Islet precursor cell (in vitro differentiated cells): ENCODE data around the gene INAFM1.
"Not testable (repeated sequence)": the region's sequence is repeated elsewhere in the genome, so short reads cannot be mapped to it uniquely, and the experiment has no call there.

Source experiments
- DNase-seq: peaks from one replicate; pipeline ENCODE4 v3.0.0-alpha.2; 2018

INAFM1 gene

GRCh38 chr19:47271949-47272348, 2.7 kb upstream of the INAFM1 start:
- DNase-seq = no peak

GRCh38 chr19:47272448-47273312, 2.0 kb upstream of the INAFM1 start:
- DNase-seq = no peak

- peak; percentile 99 for DNase-seq
These were observed 1.2 kb upstream of the INAFM1 start for GRCh38 chr19:47273313-47274070.

GRCh38 chr19:47274891-47275761, 441 bp downstream of the INAFM1 start:
- DNase-seq = peak; percentile 66

GRCh38 chr19:47275791-47276461, 1.2 kb downstream of the INAFM1 start:
- peak; percentile 70 for DNase-seq

- not testable (repeated sequence) for DNase-seq
These were observed 1.8 kb downstream of the INAFM1 start for GRCh38 chr19:47276513-47276912.

GRCh38 chr19:47280183-47280797, 5.6 kb downstream of the INAFM1 start:
- DNase-seq = peak; percentile 81

GRCh38 chr19:47283405-47284059, 8.8 kb downstream of the INAFM1 start:
- DNase-seq = no peak

GRCh38 chr19:47284324-47284899, 9.7 kb downstream of the INAFM1 start:
- DNase-seq = no peak

GRCh38 chr19:47296036-47296435, 21.4 kb downstream of the INAFM1 start:
- peak; percentile 90 for DNase-seq

- not testable (repeated sequence) for DNase-seq
These were observed 26.2 kb downstream of the INAFM1 start for GRCh38 chr19:47300867-47301266.

- DNase-seq = no peak
These were observed 27.6 kb downstream of the INAFM1 start for GRCh38 chr19:47302249-47302648.

GRCh38 chr19:47303966-47304365, 29.3 kb downstream of the INAFM1 start:
- DNase-seq = no peak

GRCh38 chr19:47305309-47305751, 30.6 kb downstream of the INAFM1 start:
- DNase-seq = peak; percentile 84

GRCh38 chr19:47306303-47306702, 31.6 kb downstream of the INAFM1 start:
- DNase-seq = no peak

- DNase-seq = no peak
These were observed 34.4 kb downstream of the INAFM1 start for GRCh38 chr19:47309038-47309437.

GRCh38 chr19:47309608-47310007, 34.9 kb downstream of the INAFM1 start, which contains the start of gene C5AR1:
TSS of gene C5AR1 (plus strand) at chr19:47309861. CDS start at chr19:47309896, 35 bp downstream.
- DNase-seq = no peak

- no peak for DNase-seq
These were observed 35.6 kb downstream of the INAFM1 start for GRCh38 chr19:47310323-47310722.

GRCh38 chr19:47310819-47311218, 36.1 kb downstream of the INAFM1 start:
- DNase-seq = no peak

GRCh38 chr19:47312366-47313006, 37.8 kb downstream of the INAFM1 start:
- DNase-seq = no peak
